Mesothelial cell of epicardium (in vitro differentiated cells): ENCODE measurements around the gene ATP8B3. TPM values are rescaled to one million over a fixed set of nuclear protein-coding genes. Genes with fewer than 3 reads are reported as not detected.

Experiments used
- DNase-seq, 2 experiments: peaks; one replicate each; pipeline ENCODE4 v3.0.0; 2021; ENCODE audit warnings: low spot score in 2 of 2; ENCODE audit not compliant: unreplicated experiment in 2 of 2
- H3K27ac Mint-ChIP-seq: 2 replicates; pipeline ENCODE4 v1.8.0; 2021; ENCODE audit warnings: mixed read lengths
- H3K27me3 Mint-ChIP-seq: 2 replicates; pipeline ENCODE4 v1.8.0; 2021; ENCODE audit warnings: low read depth, mixed read lengths
- H3K36me3 Mint-ChIP-seq: 2 replicates; pipeline ENCODE4 v1.8.0; 2021; ENCODE audit warnings: mixed read lengths
- H3K4me1 Mint-ChIP-seq: 2 replicates; pipeline ENCODE4 v1.8.0; 2021; ENCODE audit warnings: mixed read lengths
- H3K4me3 Mint-ChIP-seq: 2 replicates; pipeline ENCODE4 v1.8.0; 2021; ENCODE audit warnings: mild to moderate bottlenecking, moderate library complexity, mixed read lengths
- H3K9me3 Mint-ChIP-seq: 2 replicates; pipeline ENCODE4 v1.8.0; 2021; ENCODE audit warnings: mixed read lengths
- CTCF ChIP-seq: fragments of 200-600 bp; sonication (generic); IDR thresholded peaks from one replicate; pipeline ENCODE4 v1.5.0; 2021; ENCODE audit warnings: antibody characterized with exemption; ENCODE audit not compliant: unreplicated experiment
- total RNA-seq: library from RNA; stranded (reverse); gene quantifications from 3 replicates; pipeline ENCODE4 v1.2.1, GENCODE V29; 2021

ATP8B3 gene
- total RNA-seq, 1 donor from 2014 or later: 2.2 TPM

GRCh38 chr19:1751367-1752008 is 60.6 kb downstream of the ATP8B3 start:
- no peak overlapping the region for H3K4me3 Mint-ChIP-seq
- H3K9me3 Mint-ChIP-seq: no peaks in the 10 kb centered on the region
- TF ChIP-seq CTCF: no peak
- DNase-seq: no peak
- peaks cover 78% of the 10 kb centered on the region for H3K27me3 Mint-ChIP-seq
- no peaks in the 10 kb centered on the region for H3K36me3 Mint-ChIP-seq
- H3K27ac Mint-ChIP-seq: no peak overlapping the region
- peaks cover 4% of the 10 kb centered on the region for H3K4me1 Mint-ChIP-seq

DNA sequence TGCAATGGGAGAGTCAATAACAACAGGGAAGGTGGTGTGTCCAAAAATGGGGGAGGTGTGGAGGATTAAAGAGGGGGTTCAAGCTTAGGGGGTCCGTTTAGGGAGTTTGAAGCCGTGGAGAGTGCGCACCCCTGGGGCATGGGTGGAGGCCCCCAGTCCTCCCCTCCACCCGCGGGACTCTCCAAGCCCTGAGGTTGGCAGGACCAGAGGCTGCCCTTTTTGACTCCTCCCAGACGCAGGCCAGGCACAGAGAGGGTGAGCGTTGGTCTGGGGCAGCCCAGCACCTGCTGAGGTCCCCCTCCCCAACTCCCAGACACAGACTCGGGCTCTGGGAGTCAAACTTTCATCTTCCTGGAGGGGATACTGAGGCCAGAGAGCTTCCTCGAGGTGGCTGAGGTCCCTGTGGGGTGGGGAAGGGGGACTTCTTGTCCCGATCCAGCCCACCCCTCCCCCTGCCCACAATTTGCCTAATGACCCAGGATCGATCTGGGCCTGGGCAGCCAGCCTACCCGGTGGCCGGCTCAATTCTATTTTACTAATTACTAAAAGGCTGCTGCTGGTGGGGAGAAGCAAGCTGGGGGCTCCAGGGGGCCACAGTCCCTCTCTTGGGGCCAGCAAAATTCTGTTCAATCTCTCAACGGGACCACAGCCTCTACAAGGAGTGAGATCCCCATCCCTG is 61.6 kb downstream of the ATP8B3 start:
- H3K27ac Mint-ChIP-seq: no peak overlapping the region
- peaks cover 4% of the 10 kb centered on the region for H3K4me1 Mint-ChIP-seq
- H3K27me3 Mint-ChIP-seq: peaks cover 74% of the 10 kb centered on the region
- no peaks in the 10 kb centered on the region for H3K36me3 Mint-ChIP-seq
- TF ChIP-seq CTCF: no peak
- no peak for DNase-seq
- H3K4me3 Mint-ChIP-seq: no peak overlapping the region
- H3K9me3 Mint-ChIP-seq: no peaks in the 10 kb centered on the region

DNA sequence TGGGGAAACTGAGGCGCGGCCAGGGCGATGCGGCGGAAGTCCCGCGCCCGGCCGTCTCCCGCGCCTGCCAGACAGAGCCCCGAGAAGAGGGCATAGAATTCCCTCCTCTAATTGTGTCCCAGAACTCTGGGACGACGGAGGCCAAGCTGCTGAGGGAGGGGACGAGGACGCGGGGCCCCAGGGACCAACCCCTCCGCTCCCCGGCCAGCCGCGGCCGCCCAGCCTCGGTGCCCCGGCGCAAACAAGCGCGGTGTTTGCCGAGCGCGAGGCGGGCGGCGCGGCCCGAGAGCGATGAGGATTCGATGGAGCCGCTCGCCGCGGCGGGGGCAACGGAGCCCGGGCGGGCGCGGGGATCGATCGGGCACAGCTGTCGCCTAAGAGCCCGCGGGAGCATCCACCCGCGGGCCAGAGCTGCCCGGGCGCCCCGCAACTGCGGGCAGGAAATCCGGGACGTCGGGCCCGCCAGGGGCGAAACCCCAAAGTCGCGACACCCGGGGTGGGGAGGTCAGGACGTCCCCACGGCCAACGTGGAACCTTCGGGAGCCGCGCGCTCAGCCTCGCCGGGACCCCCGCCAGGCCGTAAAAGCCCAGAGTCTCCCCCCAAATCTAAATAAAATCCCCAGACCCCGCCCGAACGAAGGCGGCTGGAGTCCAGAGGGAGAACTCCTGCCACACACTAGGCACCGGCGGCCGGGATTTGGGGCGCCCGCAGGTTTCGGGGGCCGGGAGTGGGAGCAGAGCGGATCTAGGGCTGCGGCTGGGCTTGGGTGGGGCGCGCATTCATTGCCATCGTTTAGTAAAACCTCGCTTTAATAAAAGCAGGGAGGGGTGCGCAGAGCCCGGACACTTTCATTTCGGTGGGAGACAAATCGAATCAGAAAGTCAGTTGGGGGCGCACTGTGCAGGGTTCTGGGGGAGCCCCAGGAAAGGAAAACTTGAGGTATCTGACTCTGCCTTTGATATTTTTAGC is 62.4 kb downstream of the ATP8B3 start:
- no peak overlapping the region for H3K27ac Mint-ChIP-seq
- peaks cover 4% of the 10 kb centered on the region for H3K4me1 Mint-ChIP-seq
- no peak overlapping the region for H3K4me3 Mint-ChIP-seq
- H3K36me3 Mint-ChIP-seq: no peaks in the 10 kb centered on the region
- peaks cover 76% of the 10 kb centered on the region for H3K27me3 Mint-ChIP-seq
- H3K9me3 Mint-ChIP-seq: no peaks in the 10 kb centered on the region
- TF ChIP-seq CTCF: no peak
- DNase-seq: no peak

DNA sequence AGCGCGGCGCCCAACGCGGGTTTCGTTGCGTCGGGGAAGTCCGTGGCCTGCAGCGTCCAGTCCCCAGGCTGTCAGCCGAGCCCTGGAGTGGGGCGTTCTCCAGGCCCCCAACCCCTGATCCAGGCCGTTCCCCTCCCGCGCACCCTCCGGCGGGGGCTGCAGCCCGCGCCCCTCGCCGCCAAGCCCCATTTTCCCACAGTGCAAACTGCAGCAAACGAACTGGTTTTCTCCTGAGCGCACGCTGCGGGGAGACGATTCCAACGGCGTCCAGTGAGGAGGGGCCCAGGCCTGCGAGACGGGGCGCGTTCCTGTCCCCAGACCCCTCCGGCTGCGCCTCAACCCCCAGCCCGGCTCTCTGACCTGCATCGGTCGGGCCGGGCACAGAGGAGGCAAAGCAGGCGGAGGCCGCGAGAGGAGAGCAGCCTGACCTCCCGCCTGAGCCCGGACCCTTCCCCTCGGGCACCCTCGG is 63.2 kb downstream of the ATP8B3 start:
- DNase-seq: no peak
- Mint-ChIP-seq H3K27me3 (peaks cover 78% of the 10 kb centered on the region), H3K9me3 (no peaks in the 10 kb centered on the region), H3K4me3 (no peak overlapping the region), H3K27ac (no peak overlapping the region), H3K4me1 (peaks cover 4% of the 10 kb centered on the region), H3K36me3 (no peaks in the 10 kb centered on the region)
- no peak for TF ChIP-seq CTCF

GRCh38 chr19:1748115-1748872 is 63.8 kb downstream of the ATP8B3 start:
- Mint-ChIP-seq H3K36me3 (no peaks in the 10 kb centered on the region), H3K9me3 (no peaks in the 10 kb centered on the region), H3K4me3 (no peak overlapping the region), H3K27ac (no peak overlapping the region), H3K4me1 (peaks cover 4% of the 10 kb centered on the region), H3K27me3 (peaks cover 81% of the 10 kb centered on the region)
- no peak for TF ChIP-seq CTCF
- no peak for DNase-seq
